SK-N-SH (cell line): Measurements from ENCODE around the gene TUBA1B. TPM values are rescaled to one million over a fixed set of nuclear protein-coding genes. Genes with fewer than 3 reads are reported as not detected.

Experiments used
- CTCF ChIA-PET: fragments of 300-600, 350-600 bp; formaldehyde crosslinking; extraction: SDS; loops from one replicate; lab custom pipeline; 2021; lab: Yijun Ruan, JAX
- POLR2A ChIA-PET: fragments of 350-600 bp; sonication (Branson Sonifier 250); formaldehyde crosslinking; extraction: SDS; loops from one replicate; lab custom pipeline; 2020; ENCODE audit warnings: antibody characterized with exemption, inconsistent platforms; lab: Yijun Ruan, JAX
- DNase-seq: peaks from one replicate; pipeline ENCODE4 v3.0.0; 2012
- H2AFZ ChIP-seq: fragments of 200-600 bp; sonication (generic); 2 replicates; pipeline ENCODE4 v1.8.1; 2016; ENCODE audit warnings: antibody characterized with exemption, mild to moderate bottlenecking, low read depth
- H3F3A ChIP-seq: fragments of 200-600 bp; sonication (generic); replicated peaks from 2 replicates; pipeline ENCODE3; 2016; ENCODE audit warnings: antibody characterized with exemption, mild to moderate bottlenecking; ENCODE audit not compliant: insufficient read depth
- H3K27ac ChIP-seq, 2 experiments: fragments of 200-500 bp in 1 of 2; fragments of 200-600 bp in 1 of 2; sonication (Bioruptor generic) in 1 of 2; sonication (generic), shearing (Covaris generic) in 1 of 2; 2 replicates each; pipeline versions ENCODE4 v1.5.1 to v1.6.1; 2014 to 2016; ENCODE audit warnings: low read depth in 2 of 2, inconsistent platforms in 1 of 2, low read length in 1 of 2, mild to moderate bottlenecking in 1 of 2, mixed read lengths in 1 of 2
- H3K27me3 ChIP-seq: fragments of 200-600 bp; sonication (generic), shearing (Covaris generic); 2 replicates; pipeline ENCODE4 v1.6.1; 2016; ENCODE audit warnings: mixed run types; ENCODE audit not compliant: insufficient read depth
- H3K36me3 ChIP-seq, 2 experiments: fragments of 200-500 bp in 1 of 2; fragments of 200-600 bp in 1 of 2; sonication (Bioruptor generic) in 1 of 2; sonication (generic) in 1 of 2; replicated peaks in 1 of 2; 2 replicates each; pipeline versions ENCODE3 to v1.5.1; 2014 to 2016; ENCODE audit warnings: low read length in 1 of 2, mild to moderate bottlenecking in 1 of 2; ENCODE audit not compliant: insufficient read depth in 2 of 2, control insufficient read depth in 1 of 2
- H3K4me1 ChIP-seq, 2 experiments: fragments of 200-500 bp in 1 of 2; fragments of 200-600 bp in 1 of 2; sonication (Bioruptor generic) in 1 of 2; sonication (generic), shearing (Covaris generic) in 1 of 2; 2 replicates each; pipeline versions ENCODE4 v1.5.1 to v1.6.1; 2014 to 2016; ENCODE audit warnings: low read depth in 1 of 2, low read length in 1 of 2, mixed run types in 1 of 2; ENCODE audit not compliant: insufficient read depth in 2 of 2, control insufficient read depth in 1 of 2
- H3K4me2 ChIP-seq: fragments of 200-600 bp; sonication (generic), shearing (Covaris generic); 2 replicates; pipeline ENCODE4 v1.6.1; 2017; ENCODE audit warnings: mixed run types
- H3K4me3 ChIP-seq, 2 experiments: fragments of 200-500 bp in 1 of 2; fragments of 200-600 bp in 1 of 2; sonication (Bioruptor generic) in 1 of 2; sonication (generic), shearing (Covaris generic) in 1 of 2; 2 replicates each; pipeline versions ENCODE4 v1.5.1 to v1.8.1; 2014 to 2016; ENCODE audit warnings: low read depth in 2 of 2, inconsistent platforms in 1 of 2, low read length in 1 of 2, mild to moderate bottlenecking in 1 of 2, mixed read lengths in 1 of 2, moderate library complexity in 1 of 2
- H3K79me2 ChIP-seq: fragments of 200-600 bp; sonication (generic); 2 replicates; pipeline ENCODE4 v1.8.1; 2017; ENCODE audit warnings: mild to moderate bottlenecking; ENCODE audit not compliant: insufficient read depth
- H3K9ac ChIP-seq: fragments of 200-600 bp; sonication (generic); 2 replicates; pipeline ENCODE4 v1.6.1; 2017; ENCODE audit warnings: mixed run types
- H3K9me2 ChIP-seq: fragments of 200-600 bp; sonication (generic); 2 replicates; pipeline ENCODE4 v1.6.1; 2017; ENCODE audit warnings: mixed run types
- H3K9me3 ChIP-seq: fragments of 200-600 bp; sonication (generic); 2 replicates; pipeline ENCODE4 v1.6.1; 2017; ENCODE audit warnings: mixed run types, mild to moderate bottlenecking, moderate library complexity
- H4K20me1 ChIP-seq: fragments of 200-600 bp; sonication (generic); 2 replicates; pipeline ENCODE4 v1.6.1; 2017; ENCODE audit warnings: mild to moderate bottlenecking, mixed run types; ENCODE audit not compliant: insufficient read depth
- CHD2 ChIP-seq: fragments of 150-350 bp; IDR thresholded peaks from 2 replicates; pipeline ENCODE4 v1.6.1; 2018; ENCODE audit warnings: low read length; ENCODE audit not compliant: partially characterized antibody
- ELF1 ChIP-seq: IDR thresholded peaks from 2 replicates; pipeline ENCODE4 v1.4.0; 2012
- EP300 ChIP-seq, 2 experiments: IDR thresholded peaks; 2 replicates each; pipeline versions ENCODE4 v1.4.0 to v1.6.1; 2012; ENCODE audit warnings: borderline replicate concordance in 1 of 2, low read depth in 1 of 2, low read length in 1 of 2
- EZH2phosphoT487 ChIP-seq: fragments of 200-600 bp; sonication (generic); IDR thresholded peaks from 2 replicates; pipeline ENCODE4 v1.6.1; 2017; ENCODE audit warnings: low read depth, mixed run types, mild to moderate bottlenecking, antibody characterized with exemption, moderate library complexity, borderline replicate concordance
- FOSL2 ChIP-seq: IDR thresholded peaks from 2 replicates; pipeline ENCODE4 v1.4.0; 2012; ENCODE audit warnings: low read depth, mild to moderate bottlenecking, moderate library complexity, borderline replicate concordance
- IRF3 ChIP-seq: fragments of 150-350 bp; IDR thresholded peaks from 2 replicates; pipeline ENCODE4 v1.6.1; 2016; ENCODE audit warnings: mild to moderate bottlenecking, low read depth, low read length
- JUND ChIP-seq: IDR thresholded peaks from 2 replicates; pipeline ENCODE4 v1.4.0; 2012
- MAX ChIP-seq: IDR thresholded peaks from 2 replicates; pipeline ENCODE4 v1.4.0; 2012; ENCODE audit warnings: low read depth
- NFIC ChIP-seq: IDR thresholded peaks from 2 replicates; pipeline ENCODE4 v1.4.0; 2012; ENCODE audit warnings: borderline replicate concordance
- NRF1 ChIP-seq: IDR thresholded peaks from 2 replicates; pipeline ENCODE4 v1.6.1; 2012; ENCODE audit warnings: low read depth, mild to moderate bottlenecking, low read length
- PBX3 ChIP-seq: IDR thresholded peaks from 2 replicates; pipeline ENCODE4; 2012
- POLR2AphosphoS5 ChIP-seq: IDR thresholded peaks from 2 replicates; pipeline ENCODE4 v1.6.1; 2012; ENCODE audit warnings: low read depth, low read length
- RAD21 ChIP-seq: IDR thresholded peaks from 2 replicates; pipeline ENCODE4 v1.6.1; 2012; ENCODE audit warnings: mild to moderate bottlenecking, low read length
- RCOR1 ChIP-seq: fragments of 150-350 bp; IDR thresholded peaks from 2 replicates; pipeline ENCODE4 v1.6.1; 2017; ENCODE audit warnings: antibody characterized with exemption, low read length
- RFX5 ChIP-seq: IDR thresholded peaks from 2 replicates; pipeline ENCODE4 v1.6.1; 2012; ENCODE audit warnings: mild to moderate bottlenecking, improper control_type of control experiment, low read length
- RXRA ChIP-seq: IDR thresholded peaks from 2 replicates; pipeline ENCODE4 v1.4.0; 2012; ENCODE audit warnings: low read depth, mild to moderate bottlenecking, borderline replicate concordance
- SIN3A ChIP-seq: IDR thresholded peaks from 2 replicates; pipeline ENCODE4 v1.6.1; 2012; ENCODE audit warnings: low read depth, mild to moderate bottlenecking, low read length, moderate library complexity, borderline replicate concordance
- SMC3 ChIP-seq: IDR thresholded peaks from 2 replicates; pipeline ENCODE4 v1.6.1; 2012; ENCODE audit warnings: low read depth, low read length, improper control_type of control experiment
- TAF1 ChIP-seq: IDR thresholded peaks from 2 replicates; pipeline ENCODE4 v1.6.1; 2012; ENCODE audit warnings: low read depth, mild to moderate bottlenecking, low read length, moderate library complexity, borderline replicate concordance
- TEAD4 ChIP-seq: IDR thresholded peaks from 2 replicates; pipeline ENCODE4 v1.4.0; 2012; ENCODE audit warnings: mild to moderate bottlenecking, borderline replicate concordance; ENCODE audit not compliant: insufficient read depth
- USF1 ChIP-seq: IDR thresholded peaks from 2 replicates; pipeline ENCODE4 v1.4.0; 2012; ENCODE audit warnings: low read depth, borderline replicate concordance
- ZBTB33 ChIP-seq: IDR thresholded peaks from 2 replicates; pipeline ENCODE4 v1.4.0; 2012; ENCODE audit warnings: low read depth, borderline replicate concordance
- WGBS: methylation state at CpG from one replicate; pipeline ENCODE4 v1.1.6; 2017; ENCODE audit warnings: low lambda C conversion rate; 5-methylcytosine and 5-hydroxymethylcytosine counted together
- polyA plus RNA-seq, 3 experiments: library from polyadenylated mRNA; depleted of rRNA; stranded (reverse); fragments of >200 nt; gene quantifications; 2 replicates each; pipeline ENCODE4 v1.2.3, GENCODE V29; 2012

TUBA1B gene
- polyA plus RNA-seq, 1 of the 3 experiments (the other 2 are of a cell fraction), result 2,454 TPM

- peak; percentile 12; the same call in 1 of the 2 replicates for TF ChIP-seq RAD21
- TF ChIP-seq IRF3, result no peak; the same call in 1 of the 2 replicates
- TF ChIP-seq NFIC, result no peak
- TF ChIP-seq RFX5, result peak; percentile 71
- peak; percentile 87; the same call in 1 of the 2 replicates for TF ChIP-seq POLR2AphosphoS5
- no peak for TF ChIP-seq SMC3
- TF ChIP-seq JUND, result no peak
- no peak for TF ChIP-seq TAF1
- peak; percentile 67 for TF ChIP-seq ELF1
- peak; percentile 78 for TF ChIP-seq CHD2
- no peak for TF ChIP-seq EP300 (IDR thresholded peaks at IDR 0.05; ENCODE audit: borderline replicate concordance in 1 of 2, low read depth in 1 of 2, low read length in 1 of 2)
- no peak for TF ChIP-seq NRF1
These were observed 20.6 kb downstream of the TUBA1B start, which contains the start of gene LMBR1L (continued) for GRCh38 chr12:49110464-49111155.

- peaks cover 42% of the 10 kb centered on the region for H3K79me2 ChIP-seq
- ChIA-PET POLR2A (interaction anchor here (0.6 to 4.3 kb wide), 13 partner anchors 9 to 126 kb away, joined by 3 to 28 read pairs (median 4); partner anchors contain the start of genes DHH, RHEBL1, TUBA1A and TUBA1B), CTCF (interaction anchor here (0.6 to 25.0 kb wide), 12 partner anchors 10 to 249 kb away, joined by 3 to 315 read pairs (median 16); partner anchors contain the start of genes ARF3, DHH, TUBA1A and TUBA1B)
- no peaks in the 10 kb centered on the region for H3K9me2 ChIP-seq
- H3K4me2 ChIP-seq, result peak overlapping the region; percentile 97
- peaks cover 0 to 12% of the 10 kb centered on the region in 2 experiments; a peak in 1 of 4 replicates for H3K4me1 ChIP-seq
- no peaks in the 10 kb centered on the region for H3K27me3 ChIP-seq
- H3K9ac ChIP-seq, result peak overlapping the region; percentile 97
- WGBS, result 21% methylated on average over 11 of the region's 33 CpGs
- DNase-seq, result peak; percentile 74
- no peaks in the 10 kb centered on the region for H3F3A ChIP-seq
- peaks cover 8 to 17% of the 10 kb centered on the region in 2 experiments for H3K36me3 ChIP-seq
- H2AFZ ChIP-seq, result peak overlapping the region; percentile 88
- peak overlapping the region; percentile 82 to 100 for H3K4me3 ChIP-seq
- H4K20me1 ChIP-seq, result peaks cover 38% of the 10 kb centered on the region; the same call in 1 of the 2 replicates
- TF ChIP-seq PBX3, result no peak
- no peak for TF ChIP-seq RCOR1
- no peak for TF ChIP-seq ZBTB33
- no peak for TF ChIP-seq TEAD4
- TF ChIP-seq SIN3A, result no peak
- TF ChIP-seq FOSL2, result no peak
- TF ChIP-seq RXRA, result no peak
- no peak for TF ChIP-seq EZH2phosphoT487
- no peak for TF ChIP-seq USF1
- TF ChIP-seq EP300 (IDR thresholded peaks at IDR 0.05; ENCODE audit: borderline replicate concordance in 1 of 2, low read depth in 1 of 2, low read length in 1 of 2), result no peak
- TF ChIP-seq MAX, result no peak
- no peak for TF ChIP-seq POLR2AphosphoS5
- TF ChIP-seq, all 33 proteins: peak for 0
- peak overlapping the region; percentile 85 to 88 for H3K27ac ChIP-seq
- no peaks in the 10 kb centered on the region for H3K9me3 ChIP-seq
These were observed 21.3 kb downstream of the TUBA1B start for GRCh38 chr12:49109641-49110463.
